ENCODE data around the gene IDH3G.

IDH3G gene

GRCh38 chrX:153807976-153808375, 13.8 kb upstream of the IDH3G start:
- Histone ChIP-seq H3F3A (ENCODE audit: control insufficient read depth, insufficient read depth) (no peaks in the 10 kb centered on the region), H3K9me2 (replicated peaks; ENCODE audit: control insufficient read depth, low read length) (no peaks in the 10 kb centered on the region), H3K27ac (ENCODE audit: low read depth, low read length) (no peak overlapping the region), H3K27me3 (ENCODE audit: control insufficient read depth, low read length) (no peaks in the 10 kb centered on the region), H3K4me1 (ENCODE audit: control insufficient read depth, low read length) (no peaks in the 10 kb centered on the region), H3K36me3 (ENCODE audit: control insufficient read depth, low read length) (no peaks in the 10 kb centered on the region), H4K20me1 (ENCODE audit: control insufficient read depth, insufficient read depth, low read depth, low read length) (no peaks in the 10 kb centered on the region), H3K79me2 (ENCODE audit: control insufficient read depth, low read length) (no peaks in the 10 kb centered on the region), H3K9me3 (ENCODE audit: control insufficient read depth, insufficient read depth, low read length) (no peaks in the 10 kb centered on the region), H3K4me3 (ENCODE audit: low read length) (no peak overlapping the region), H3K4me2 (ENCODE audit: low read length) (no peak overlapping the region)
- no peak for TF ChIP-seq CTCF (IDR thresholded peaks at IDR 0.05; ENCODE audit: low read depth, low read length, poor library complexity, severe bottlenecking)
- TF ChIP-seq EZH2phosphoT487 (IDR thresholded peaks at IDR 0.05; ENCODE audit: borderline replicate concordance, low read length) = no peak

- no peaks in the 10 kb centered on the region for H3K9me2 ChIP-seq (replicated peaks; ENCODE audit: control insufficient read depth, low read length)
- H3F3A ChIP-seq (ENCODE audit: control insufficient read depth, insufficient read depth) = no peaks in the 10 kb centered on the region
- no peak overlapping the region for H3K4me2 ChIP-seq (ENCODE audit: low read length)
- no peak overlapping the region for H3K27ac ChIP-seq (ENCODE audit: low read depth, low read length)
- no peak for TF ChIP-seq CTCF (IDR thresholded peaks at IDR 0.05; ENCODE audit: low read depth, low read length, poor library complexity, severe bottlenecking)
- no peak for TF ChIP-seq EZH2phosphoT487 (IDR thresholded peaks at IDR 0.05; ENCODE audit: borderline replicate concordance, low read length)
- H4K20me1 ChIP-seq (ENCODE audit: control insufficient read depth, insufficient read depth, low read depth, low read length) = no peaks in the 10 kb centered on the region
- H3K79me2 ChIP-seq (ENCODE audit: control insufficient read depth, low read length) = no peaks in the 10 kb centered on the region
- H3K4me3 ChIP-seq (ENCODE audit: low read length) = no peak overlapping the region
- H3K27me3 ChIP-seq (ENCODE audit: control insufficient read depth, low read length) = no peaks in the 10 kb centered on the region
- H3K4me1 ChIP-seq (ENCODE audit: control insufficient read depth, low read length) = no peaks in the 10 kb centered on the region
- no peaks in the 10 kb centered on the region for H3K9me3 ChIP-seq (ENCODE audit: control insufficient read depth, insufficient read depth, low read length)
- no peaks in the 10 kb centered on the region for H3K36me3 ChIP-seq (ENCODE audit: control insufficient read depth, low read length)
Observed at GRCh38 chrX:153806999-153807575, 12.9 kb upstream of the IDH3G start.

GRCh38 chrX:153805436-153805835, 11.3 kb upstream of the IDH3G start:
- no peaks in the 10 kb centered on the region for H3K79me2 ChIP-seq (ENCODE audit: control insufficient read depth, low read length)
- no peaks in the 10 kb centered on the region for H4K20me1 ChIP-seq (ENCODE audit: control insufficient read depth, insufficient read depth, low read depth, low read length)
- no peaks in the 10 kb centered on the region for H3K27me3 ChIP-seq (ENCODE audit: control insufficient read depth, low read length)
- no peak overlapping the region for H3K4me3 ChIP-seq (ENCODE audit: low read length)
- TF ChIP-seq EZH2phosphoT487 (IDR thresholded peaks at IDR 0.05; ENCODE audit: borderline replicate concordance, low read length) = no peak
- no peak for TF ChIP-seq CTCF (IDR thresholded peaks at IDR 0.05; ENCODE audit: low read depth, low read length, poor library complexity, severe bottlenecking)
- H3K4me1 ChIP-seq (ENCODE audit: control insufficient read depth, low read length) = no peaks in the 10 kb centered on the region
- H3K27ac ChIP-seq (ENCODE audit: low read depth, low read length) = no peak overlapping the region
- no peaks in the 10 kb centered on the region for H3K36me3 ChIP-seq (ENCODE audit: control insufficient read depth, low read length)
- no peaks in the 10 kb centered on the region for H3K9me2 ChIP-seq (replicated peaks; ENCODE audit: control insufficient read depth, low read length)
- no peak overlapping the region for H3K4me2 ChIP-seq (ENCODE audit: low read length)
- no peaks in the 10 kb centered on the region for H3F3A ChIP-seq (ENCODE audit: control insufficient read depth, insufficient read depth)
- H3K9me3 ChIP-seq (ENCODE audit: control insufficient read depth, insufficient read depth, low read length) = no peaks in the 10 kb centered on the region

All from DOHH2 (cell line).